ENCODE results near the gene MLLT10. TPM values are rescaled to one million over a fixed set of nuclear protein-coding genes. Genes with fewer than 3 reads are reported as not detected.

Gene MLLT10
- 56.4 TPM for total RNA-seq

DNA sequence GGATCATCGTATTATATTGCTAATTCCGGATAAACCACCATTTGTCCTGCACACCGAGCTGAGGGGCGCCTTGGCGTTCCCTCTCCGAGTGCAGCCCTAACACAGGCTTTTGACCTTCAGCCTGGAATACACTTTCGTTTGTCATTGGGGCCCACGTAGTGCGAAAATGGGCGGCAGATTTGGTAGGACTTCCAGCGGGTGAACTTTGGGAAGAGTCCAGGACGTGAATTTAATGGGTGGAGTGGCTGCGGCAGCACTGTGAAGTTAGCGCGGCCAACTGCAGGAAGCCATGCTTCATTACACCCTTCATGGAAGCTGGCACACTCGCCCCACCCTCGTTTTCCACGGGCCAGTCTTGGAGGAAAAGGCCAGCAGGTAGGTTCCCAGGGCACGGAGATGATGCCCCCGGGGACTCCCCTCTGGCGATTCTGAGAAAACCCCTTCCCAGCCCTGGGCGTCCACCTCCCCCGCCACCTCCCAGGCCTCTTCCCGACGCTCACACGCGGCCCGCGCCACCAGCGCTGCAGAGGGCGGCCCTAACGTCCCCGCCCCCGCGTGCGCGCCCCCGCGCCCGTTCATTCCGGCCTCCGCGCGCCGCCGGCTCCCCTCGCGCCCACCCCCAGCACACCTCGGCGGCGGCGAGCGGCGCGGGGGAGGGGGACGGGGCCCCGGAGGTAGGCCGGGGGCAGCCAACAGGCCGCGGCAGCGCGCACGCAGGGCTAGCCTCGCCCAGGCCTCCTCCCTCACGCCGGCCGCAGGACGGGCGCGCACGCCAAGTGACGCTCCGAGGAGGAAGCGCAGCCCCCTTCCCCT, at the start of gene MLLT10:
Gene MLLT10 (plus strand): TSS at position 766 of the 813 bp plus-strand sequence. CDS start 413 bp downstream, outside the sequence.

DNA sequence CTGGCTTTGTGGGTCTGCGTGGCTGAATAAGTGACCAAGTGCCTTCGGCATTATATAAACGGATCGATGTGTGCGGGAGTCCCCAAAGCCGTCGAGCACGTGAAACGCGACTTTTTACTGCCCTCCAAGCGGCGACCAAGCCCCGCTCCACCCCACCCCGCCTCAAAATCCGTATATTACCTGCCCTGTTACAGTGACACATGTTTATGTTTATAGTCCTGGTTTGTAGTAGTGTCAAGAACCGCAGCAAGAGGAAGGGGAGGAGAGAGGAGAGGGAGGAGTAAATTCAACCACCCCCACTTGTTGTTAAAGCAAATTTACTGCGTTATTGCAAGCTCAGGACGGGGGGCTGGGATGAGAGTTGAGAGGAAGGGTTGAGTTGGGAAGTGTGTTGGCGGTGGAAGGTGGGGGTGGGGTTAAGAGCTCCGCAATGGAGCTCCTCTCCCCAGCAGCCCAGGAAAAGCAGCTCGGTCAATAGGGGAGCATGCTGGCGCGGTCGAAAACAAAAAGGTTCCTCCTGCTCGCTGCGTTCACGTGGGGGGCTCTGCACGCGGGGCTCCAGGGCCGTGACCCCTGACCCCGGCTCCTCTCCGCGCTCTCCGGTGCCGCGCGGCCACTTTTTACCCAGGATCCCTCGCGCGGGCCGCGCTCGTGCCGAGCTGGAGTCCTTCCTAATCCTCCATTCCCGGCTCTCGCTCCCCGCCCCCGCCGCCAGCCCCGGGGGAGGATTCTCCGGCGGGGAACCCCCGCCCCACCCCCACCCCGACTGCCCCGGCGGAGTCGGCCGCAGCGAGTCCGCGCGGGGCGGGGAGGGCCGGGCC, 8.5 kb upstream of the MLLT10 start, which contains the start of gene SKIDA1:
Gene SKIDA1 (minus strand): TSS at position 316 of the 821 bp plus-strand sequence. CDS start 7,860 bp downstream, outside the sequence.

Small RNA genes within 50 kb of the gene (small RNA-seq; reads per million reads assigned to genes)
- 0.12 reads per million for gene MIR1915 (ENCODE audit: low replicate concordance)
- gene RN7SKP219 (ENCODE audit: low replicate concordance) = not detected
- not detected for gene RNU6-1141P (ENCODE audit: low replicate concordance)
- gene RNU6-306P (ENCODE audit: low replicate concordance) = not detected

Other genes with a start within 250 kb of the MLLT10 start
- 7.5 TPM for gene SKIDA1, start 8.6 kb upstream of the MLLT10 start, total RNA-seq

All from metanephros (tissue), 2 donors.